Mesothelial cell of epicardium (in vitro differentiated cells): ENCODE measurements around the gene TPCN1. TPM values are rescaled to one million over a fixed set of nuclear protein-coding genes. Genes with fewer than 3 reads are reported as not detected.

Source experiments
- DNase-seq, 2 experiments: peaks; one replicate each; pipeline ENCODE4 v3.0.0; 2021; ENCODE audit warnings: low spot score in 2 of 2; ENCODE audit not compliant: unreplicated experiment in 2 of 2
- H3K27ac Mint-ChIP-seq: 2 replicates; pipeline ENCODE4 v1.8.0; 2021; ENCODE audit warnings: mixed read lengths
- H3K27me3 Mint-ChIP-seq: 2 replicates; pipeline ENCODE4 v1.8.0; 2021; ENCODE audit warnings: low read depth, mixed read lengths
- H3K36me3 Mint-ChIP-seq: 2 replicates; pipeline ENCODE4 v1.8.0; 2021; ENCODE audit warnings: mixed read lengths
- H3K4me1 Mint-ChIP-seq: 2 replicates; pipeline ENCODE4 v1.8.0; 2021; ENCODE audit warnings: mixed read lengths
- H3K4me3 Mint-ChIP-seq: 2 replicates; pipeline ENCODE4 v1.8.0; 2021; ENCODE audit warnings: mild to moderate bottlenecking, moderate library complexity, mixed read lengths
- H3K9me3 Mint-ChIP-seq: 2 replicates; pipeline ENCODE4 v1.8.0; 2021; ENCODE audit warnings: mixed read lengths
- CTCF ChIP-seq: fragments of 200-600 bp; sonication (generic); IDR thresholded peaks from one replicate; pipeline ENCODE4 v1.5.0; 2021; ENCODE audit warnings: antibody characterized with exemption; ENCODE audit not compliant: unreplicated experiment
- total RNA-seq: library from RNA; stranded (reverse); gene quantifications from 3 replicates; pipeline ENCODE4 v1.2.1, GENCODE V29; 2021

Gene TPCN1
- total RNA-seq, 1 donor from 2014 or later = 40.0 TPM

- Mint-ChIP-seq H3K27ac (no peak overlapping the region), H3K4me1 (peaks cover 24% of the 10 kb centered on the region), H3K27me3 (no peaks in the 10 kb centered on the region), H3K9me3 (no peaks in the 10 kb centered on the region), H3K36me3 (peaks cover 8% of the 10 kb centered on the region), H3K4me3 (no peak overlapping the region)
- no peak for TF ChIP-seq CTCF
- DNase-seq = no peak
These were observed 3.7 kb downstream of the TPCN1 start for GRCh38 chr12:113224955-113225354.

GRCh38 chr12:113226696-113227568 lies 5.7 kb downstream of the TPCN1 start:
- no peak overlapping the region for H3K4me3 Mint-ChIP-seq
- TF ChIP-seq CTCF = no peak
- H3K36me3 Mint-ChIP-seq = peaks cover 20% of the 10 kb centered on the region
- H3K9me3 Mint-ChIP-seq = no peaks in the 10 kb centered on the region
- H3K4me1 Mint-ChIP-seq = peaks cover 24% of the 10 kb centered on the region
- H3K27ac Mint-ChIP-seq = no peak overlapping the region
- no peaks in the 10 kb centered on the region for H3K27me3 Mint-ChIP-seq
- DNase-seq = no peak

GRCh38 chr12:113227686-113228391 lies 6.6 kb downstream of the TPCN1 start:
- H3K27ac Mint-ChIP-seq = peak overlapping the region; percentile 39
- no peak for DNase-seq

GRCh38 chr12:113228394-113229028 lies 7.2 kb downstream of the TPCN1 start:
- no peak overlapping the region for H3K4me3 Mint-ChIP-seq
- H3K36me3 Mint-ChIP-seq = peaks cover 23% of the 10 kb centered on the region
- H3K9me3 Mint-ChIP-seq = no peaks in the 10 kb centered on the region
- peak overlapping the region; percentile 69 for H3K27ac Mint-ChIP-seq
- no peak for DNase-seq
- H3K27me3 Mint-ChIP-seq = no peaks in the 10 kb centered on the region
- no peak for TF ChIP-seq CTCF
- peaks cover 15% of the 10 kb centered on the region for H3K4me1 Mint-ChIP-seq

More at GRCh38 chr12:113227686-113228391, 6.6 kb downstream of the TPCN1 start:
- H3K4me3 Mint-ChIP-seq = no peak overlapping the region
- H3K36me3 Mint-ChIP-seq = peaks cover 20% of the 10 kb centered on the region
- no peaks in the 10 kb centered on the region for H3K9me3 Mint-ChIP-seq
- no peaks in the 10 kb centered on the region for H3K27me3 Mint-ChIP-seq
- H3K4me1 Mint-ChIP-seq = peaks cover 15% of the 10 kb centered on the region
- no peak for TF ChIP-seq CTCF

DNA sequence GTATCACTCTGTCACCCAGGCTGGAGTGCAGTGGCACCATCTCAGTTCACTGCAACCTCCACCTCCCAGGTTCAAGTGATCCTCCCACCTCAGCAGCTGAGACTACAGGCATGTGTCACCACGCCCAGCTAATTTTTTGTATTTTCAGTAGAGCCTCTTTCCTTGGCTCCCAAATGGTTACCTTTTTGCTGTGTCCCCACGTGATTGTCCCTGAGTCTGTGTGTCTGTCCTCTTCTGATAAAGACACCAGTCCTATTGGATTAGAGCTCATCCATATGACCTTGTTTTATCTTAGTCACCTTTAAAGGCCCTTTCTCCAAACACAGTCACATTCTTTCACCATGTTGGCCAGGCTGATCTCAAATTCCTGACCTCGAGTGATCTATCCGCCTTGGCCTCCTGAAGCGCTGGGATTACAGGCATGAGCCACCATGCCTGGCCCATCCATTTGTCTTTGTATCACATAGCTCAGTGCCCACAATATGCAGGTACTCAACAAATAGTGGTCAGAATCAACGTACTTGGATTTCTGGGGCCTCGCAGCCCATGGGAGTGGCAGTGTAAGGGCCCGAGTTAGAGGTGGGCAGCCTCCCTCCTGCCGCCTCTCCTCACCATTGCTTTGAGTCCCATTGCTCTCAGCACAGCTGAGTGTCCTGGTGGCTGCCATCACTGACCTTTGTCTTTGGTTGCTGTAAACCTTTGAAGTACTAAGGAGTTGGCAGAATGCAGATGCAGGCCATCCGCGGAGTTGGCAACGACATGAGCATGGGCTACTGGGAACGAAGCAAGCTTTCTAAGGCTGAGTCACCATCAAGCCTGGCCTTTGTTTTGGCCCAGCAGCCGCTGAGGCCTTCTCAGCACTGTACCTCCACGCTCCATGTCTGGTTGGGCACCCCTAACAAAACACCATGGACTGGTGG lies 9.3 kb downstream of the TPCN1 start:
- H3K36me3 Mint-ChIP-seq = peaks cover 30% of the 10 kb centered on the region
- no peak overlapping the region for H3K27ac Mint-ChIP-seq
- H3K4me3 Mint-ChIP-seq = no peak overlapping the region
- TF ChIP-seq CTCF = no peak
- no peak for DNase-seq
- no peaks in the 10 kb centered on the region for H3K27me3 Mint-ChIP-seq
- H3K4me1 Mint-ChIP-seq = peaks cover 16% of the 10 kb centered on the region
- H3K9me3 Mint-ChIP-seq = no peaks in the 10 kb centered on the region
